ENCODE results near the gene PRKCA. TPM values are rescaled to one million over a fixed set of nuclear protein-coding genes. Genes with fewer than 3 reads are reported as not detected.

PRKCA gene
- total RNA-seq, 3 donors from 2014 or later (not counting 1 experiment from before 2014, with no cell fraction given): 19.6 to 29.0 (median 20.4) TPM

- intact Hi-C loops (cut with micrococcal nuclease): no loop called here
- DNase-seq: no peak
- H3K9me3 ChIP-seq (ENCODE audit: control insufficient read depth, insufficient read depth, low read length): no peaks in the 10 kb centered on the region
- H3K27me3 ChIP-seq (ENCODE audit: control insufficient read depth, insufficient read depth, low read length): peaks cover 15% of the 10 kb centered on the region
- 73% methylated on average over 1 of the region's 1 CpG for WGBS (ENCODE audit: insufficient coverage)
- no peak for TF ChIP-seq CTCF (IDR thresholded peaks at IDR 0.05)
- no peaks in the 10 kb centered on the region for H3K36me3 ChIP-seq (ENCODE audit: control insufficient read depth, insufficient read depth, low read length)
- H3K27ac Mint-ChIP-seq: no peak overlapping the region
- ATAC-seq: no peak
- no peak overlapping the region for H3K4me3 Mint-ChIP-seq
- no peak overlapping the region for H3K4me3 ChIP-seq (ENCODE audit: low read length)
- no peak overlapping the region for H3K27ac ChIP-seq (ENCODE audit: low read length)
- H3K36me3 Mint-ChIP-seq: no peaks in the 10 kb centered on the region
- H3K4me1 Mint-ChIP-seq: no peaks in the 10 kb centered on the region
- H3K4me1 ChIP-seq (ENCODE audit: control insufficient read depth, insufficient read depth, low read length): no peaks in the 10 kb centered on the region
- H3K27me3 Mint-ChIP-seq (ENCODE audit: low read depth in 2 of 2): peaks cover 18 to 26% of the 10 kb centered on the region in 2 donors
- H3K9me3 Mint-ChIP-seq: no peaks in the 10 kb centered on the region
These were observed 534.8 kb downstream of the PRKCA start for GRCh38 chr17:66837226-66837625.

- intact Hi-C loops (cut with micrococcal nuclease): no loop called here
- DNase-seq: no peak
- H3K27ac Mint-ChIP-seq: no peak overlapping the region
- H3K36me3 Mint-ChIP-seq: no peaks in the 10 kb centered on the region
- no peak overlapping the region for H3K27ac ChIP-seq (ENCODE audit: low read length)
- H3K4me3 Mint-ChIP-seq: no peak overlapping the region
- no peaks in the 10 kb centered on the region for H3K4me1 Mint-ChIP-seq
- no peak overlapping the region for H3K4me3 ChIP-seq (ENCODE audit: low read length)
- H3K9me3 ChIP-seq (ENCODE audit: control insufficient read depth, insufficient read depth, low read length): no peaks in the 10 kb centered on the region
- H3K27me3 ChIP-seq (ENCODE audit: control insufficient read depth, insufficient read depth, low read length): peaks cover 15% of the 10 kb centered on the region
- H3K27me3 Mint-ChIP-seq (ENCODE audit: low read depth in 2 of 2): peaks cover 17 to 26% of the 10 kb centered on the region in 2 donors
- H3K9me3 Mint-ChIP-seq: no peaks in the 10 kb centered on the region
- H3K36me3 ChIP-seq (ENCODE audit: control insufficient read depth, insufficient read depth, low read length): no peaks in the 10 kb centered on the region
- H3K4me1 ChIP-seq (ENCODE audit: control insufficient read depth, insufficient read depth, low read length): no peaks in the 10 kb centered on the region
- ATAC-seq: no peak
- WGBS (ENCODE audit: insufficient coverage): 83% methylated on average over 11 of the region's 11 CpGs
- no peak for TF ChIP-seq CTCF (IDR thresholded peaks at IDR 0.05)
These were observed 535.7 kb downstream of the PRKCA start for GRCh38 chr17:66837885-66838665.

- intact Hi-C loops (cut with micrococcal nuclease): no loop called here
- no peak for ATAC-seq
- H3K27ac Mint-ChIP-seq: no peak overlapping the region
- Histone ChIP-seq H3K9me3 (ENCODE audit: control insufficient read depth, insufficient read depth, low read length) (no peaks in the 10 kb centered on the region), H3K27ac (ENCODE audit: low read length) (no peak overlapping the region), H3K27me3 (ENCODE audit: control insufficient read depth, insufficient read depth, low read length) (peaks cover 8% of the 10 kb centered on the region), H3K4me1 (ENCODE audit: control insufficient read depth, insufficient read depth, low read length) (no peaks in the 10 kb centered on the region), H3K36me3 (ENCODE audit: control insufficient read depth, insufficient read depth, low read length) (no peaks in the 10 kb centered on the region), H3K4me3 (ENCODE audit: low read length) (no peak overlapping the region)
- H3K27me3 Mint-ChIP-seq (ENCODE audit: low read depth in 2 of 2): peaks cover 11 to 19% of the 10 kb centered on the region in 2 donors
- DNase-seq: no peak
- no peak for TF ChIP-seq CTCF (IDR thresholded peaks at IDR 0.05)
- no peaks in the 10 kb centered on the region for H3K36me3 Mint-ChIP-seq
- H3K4me3 Mint-ChIP-seq: no peak overlapping the region
- H3K4me1 Mint-ChIP-seq: no peaks in the 10 kb centered on the region
- H3K9me3 Mint-ChIP-seq: no peaks in the 10 kb centered on the region
- 89% methylated on average over 9 of the region's 9 CpGs for WGBS (ENCODE audit: insufficient coverage)
These were observed 537.2 kb downstream of the PRKCA start for GRCh38 chr17:66839616-66840015.

GRCh38 chr17:66840061-66840460, 537.6 kb downstream of the PRKCA start:
- H3K36me3 Mint-ChIP-seq: no peaks in the 10 kb centered on the region
- DNase-seq (no peak), ATAC-seq (no peak)
- no peak overlapping the region for H3K4me3 Mint-ChIP-seq
- H3K27ac ChIP-seq (ENCODE audit: low read length): no peak overlapping the region
- intact Hi-C loops (cut with micrococcal nuclease): no loop called here
- H3K27me3 Mint-ChIP-seq (ENCODE audit: low read depth in 2 of 2): peaks cover 11 to 19% of the 10 kb centered on the region in 2 donors
- no peak overlapping the region for H3K27ac Mint-ChIP-seq
- 84% methylated on average over 10 of the region's 10 CpGs for WGBS (ENCODE audit: insufficient coverage)
- peaks cover 8% of the 10 kb centered on the region for H3K27me3 ChIP-seq (ENCODE audit: control insufficient read depth, insufficient read depth, low read length)
- H3K4me1 ChIP-seq (ENCODE audit: control insufficient read depth, insufficient read depth, low read length): no peaks in the 10 kb centered on the region
- H3K4me3 ChIP-seq (ENCODE audit: low read length): no peak overlapping the region
- H3K9me3 Mint-ChIP-seq: no peaks in the 10 kb centered on the region
- no peaks in the 10 kb centered on the region for H3K4me1 Mint-ChIP-seq
- no peak for TF ChIP-seq CTCF (IDR thresholded peaks at IDR 0.05)
- no peaks in the 10 kb centered on the region for H3K9me3 ChIP-seq (ENCODE audit: control insufficient read depth, insufficient read depth, low read length)
- no peaks in the 10 kb centered on the region for H3K36me3 ChIP-seq (ENCODE audit: control insufficient read depth, insufficient read depth, low read length)
